ENCODE results near the gene MAPK4.
"Not testable (repeated sequence)": the region's sequence is repeated elsewhere in the genome, so short reads cannot be mapped to it uniquely, and the experiment has no call there.

MAPK4 gene

GRCh38 chr18:50573679-50574078 is 13.8 kb downstream of the MAPK4 start:
- DNase-seq (ENCODE audit: low spot score) = no peak

DNA sequence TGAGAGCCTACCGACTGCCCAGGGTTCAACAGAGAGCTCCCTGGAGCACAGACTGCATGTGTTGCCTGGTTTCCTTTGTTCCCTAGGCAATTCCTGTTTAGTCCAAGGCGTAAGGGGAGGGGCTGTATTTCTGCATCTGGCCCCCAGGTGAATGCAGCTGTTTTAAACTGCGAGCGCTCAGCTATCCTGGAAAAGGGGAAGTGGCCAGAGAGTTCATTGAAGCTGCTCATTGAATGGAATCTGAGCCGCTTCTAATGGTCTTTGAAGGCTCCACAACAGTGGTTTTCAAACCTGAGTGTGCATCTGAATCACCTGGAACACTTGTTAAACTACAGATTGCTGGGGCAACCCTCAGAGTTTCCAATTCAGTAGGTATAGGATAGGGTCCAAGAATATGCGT is 18.1 kb downstream of the MAPK4 start:
- DNase-seq (ENCODE audit: low spot score) = no peak

DNA sequence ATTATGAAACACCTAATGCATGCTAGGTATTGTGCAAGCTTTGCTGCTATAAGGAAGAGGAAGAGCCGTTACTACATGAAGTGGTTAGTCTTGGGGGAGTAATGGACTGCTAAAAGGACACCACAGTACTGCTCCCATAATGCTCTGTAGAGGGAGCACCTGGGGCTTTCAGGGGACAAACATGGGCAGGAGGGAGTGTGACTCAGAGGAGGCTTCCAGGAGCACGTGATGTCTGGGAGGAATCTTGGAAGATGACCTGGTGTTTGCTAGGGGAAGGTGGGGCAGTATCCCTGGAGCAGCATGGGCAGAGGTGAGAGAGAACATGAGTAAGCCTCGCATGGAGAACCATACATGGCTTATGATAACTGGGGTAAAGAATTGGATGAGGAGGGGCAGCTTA is 18.8 kb downstream of the MAPK4 start:
- DNase-seq (ENCODE audit: low spot score) = no peak

GRCh38 chr18:50579061-50579774 is 19.3 kb downstream of the MAPK4 start:
- DNase-seq (ENCODE audit: low spot score) = no peak

DNA sequence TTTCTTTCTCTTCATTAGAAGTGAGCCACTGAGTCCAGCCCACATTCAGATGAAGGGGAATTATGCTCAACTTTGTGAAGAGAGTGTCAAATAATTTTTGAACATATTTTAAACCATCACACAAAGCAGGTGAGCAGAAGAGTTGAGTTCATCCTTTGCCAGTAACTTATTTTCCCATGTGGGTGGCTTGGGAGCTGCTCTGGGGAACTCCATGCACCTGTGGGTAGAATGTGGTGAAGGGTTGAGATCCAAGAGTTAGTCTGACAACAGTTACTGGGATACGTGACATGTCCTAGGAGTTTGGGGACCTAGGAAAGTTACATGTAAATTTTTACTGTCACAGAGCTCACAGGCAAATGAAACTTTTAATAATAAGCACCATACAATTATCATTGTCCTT is 21.6 kb downstream of the MAPK4 start:
- DNase-seq (ENCODE audit: low spot score) = no peak

GRCh38 chr18:50582500-50582899 is 22.6 kb downstream of the MAPK4 start:
- DNase-seq (ENCODE audit: low spot score) = no peak

DNA sequence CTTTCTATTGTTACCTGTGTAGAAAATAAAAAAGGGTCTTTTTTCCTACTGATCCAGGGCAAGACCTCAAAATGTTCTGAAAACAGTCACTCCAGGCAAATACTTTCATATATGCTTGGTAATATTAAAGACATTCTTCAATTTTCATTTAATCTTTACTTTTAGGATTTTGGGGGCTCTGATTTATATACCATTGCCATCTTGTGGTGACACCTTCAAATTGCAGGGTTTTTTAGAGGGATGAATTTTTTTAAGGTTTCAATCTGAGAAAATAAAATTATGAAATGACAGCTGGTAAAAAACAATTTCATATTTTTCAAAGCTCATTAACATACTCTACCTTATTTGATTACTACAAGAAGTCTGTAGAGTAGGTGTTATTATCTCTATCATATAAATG is 26.8 kb downstream of the MAPK4 start:
- DNase-seq (ENCODE audit: low spot score) = peak; percentile 8

DNA sequence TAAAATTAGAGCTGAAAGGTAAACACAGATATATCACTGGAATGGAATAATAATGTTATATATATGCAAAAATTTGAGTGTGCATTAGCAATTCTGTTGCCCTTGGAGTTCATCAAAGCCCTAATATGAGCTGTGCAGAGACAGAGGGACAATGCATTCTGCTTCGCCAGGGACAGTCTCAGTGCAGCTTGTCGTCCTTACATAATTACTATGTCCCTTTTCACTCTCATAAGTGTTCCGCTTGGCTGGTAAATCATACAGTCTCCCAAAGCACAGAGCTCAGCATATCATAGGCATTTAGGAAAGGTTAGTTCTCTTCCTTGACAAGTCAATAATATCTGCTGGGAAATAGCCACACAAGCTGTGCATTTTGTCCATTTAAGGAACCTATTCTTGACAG is 30.7 kb downstream of the MAPK4 start:
- no peak for DNase-seq (ENCODE audit: low spot score)

GRCh38 chr18:50594012-50594411 is 34.1 kb downstream of the MAPK4 start:
- no peak for DNase-seq (ENCODE audit: low spot score)

- no peak for DNase-seq (ENCODE audit: low spot score)
Observed at GRCh38 chr18:50594942-50595341, 35.1 kb downstream of the MAPK4 start.

GRCh38 chr18:50602466-50602865 is 42.6 kb downstream of the MAPK4 start:
- DNase-seq (ENCODE audit: low spot score) = no peak

DNA sequence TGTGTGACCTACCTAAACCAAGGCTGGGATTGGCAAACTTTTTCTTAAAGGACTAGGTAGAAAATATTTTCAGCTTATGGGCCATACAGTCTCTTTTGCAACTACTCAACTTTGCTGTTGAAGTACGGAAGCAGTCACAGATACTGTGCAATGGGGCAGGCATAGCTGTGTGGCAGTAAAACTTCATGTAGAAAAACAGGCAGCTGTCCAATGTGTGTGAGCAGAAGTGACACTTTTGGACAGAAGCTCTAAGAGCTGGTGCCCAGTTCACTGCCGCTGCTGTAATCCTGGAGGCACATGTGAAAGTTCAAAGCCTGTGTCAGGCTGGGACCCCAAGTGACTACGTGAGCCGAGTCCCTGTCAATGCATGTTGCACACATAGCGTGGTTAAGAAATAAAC is 46.7 kb downstream of the MAPK4 start:
- DNase-seq (ENCODE audit: low spot score) = no peak

DNA sequence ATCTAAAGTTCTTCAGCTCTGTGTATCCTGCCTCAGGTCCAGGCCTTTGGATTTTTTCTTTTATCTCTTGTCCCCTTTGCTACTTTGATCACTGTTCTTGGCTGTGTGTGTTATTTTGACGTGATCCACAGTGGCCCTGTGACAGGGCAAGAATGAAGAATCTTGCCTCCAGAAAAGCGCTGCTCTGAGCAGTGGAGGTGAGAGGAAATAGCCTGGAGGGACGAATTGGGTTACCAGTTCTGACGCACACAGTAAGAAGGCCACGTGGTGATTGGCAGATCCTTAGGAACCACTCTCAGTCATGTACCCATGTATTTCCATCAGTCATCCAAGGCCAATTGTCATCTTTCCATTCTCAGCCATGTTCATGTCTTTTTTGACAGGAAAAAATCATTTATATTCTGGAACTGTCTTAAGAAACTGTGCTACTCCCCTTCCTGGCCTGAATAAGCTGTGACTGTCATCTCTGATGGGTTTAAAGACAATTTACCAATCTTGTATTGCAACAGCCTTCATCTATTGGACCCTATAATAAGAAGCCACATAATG is 47.6 kb downstream of the MAPK4 start:
- DNase-seq (ENCODE audit: low spot score) = no peak

DNA sequence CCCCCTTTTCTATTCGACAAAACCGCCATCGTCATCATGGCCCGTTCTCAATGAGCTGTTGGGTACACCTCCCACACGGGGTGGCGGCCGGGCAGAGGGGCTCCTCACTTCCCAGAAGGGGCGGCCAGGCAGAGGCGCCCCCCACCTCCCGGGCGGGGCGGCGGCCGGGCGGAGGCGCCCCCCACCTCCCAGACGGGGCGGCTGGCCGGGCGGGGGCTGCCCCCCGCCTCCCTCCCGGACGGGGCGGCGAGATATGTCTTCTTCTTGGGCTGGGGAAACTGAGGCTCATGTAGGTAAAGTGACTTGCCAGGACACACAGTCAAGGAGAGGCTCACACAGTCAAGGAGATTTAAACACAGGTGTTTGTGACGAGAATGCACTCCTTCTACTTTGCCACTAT is 49.3 kb downstream of the MAPK4 start:
- not testable (repeated sequence) for DNase-seq (ENCODE audit: low spot score)

DNA sequence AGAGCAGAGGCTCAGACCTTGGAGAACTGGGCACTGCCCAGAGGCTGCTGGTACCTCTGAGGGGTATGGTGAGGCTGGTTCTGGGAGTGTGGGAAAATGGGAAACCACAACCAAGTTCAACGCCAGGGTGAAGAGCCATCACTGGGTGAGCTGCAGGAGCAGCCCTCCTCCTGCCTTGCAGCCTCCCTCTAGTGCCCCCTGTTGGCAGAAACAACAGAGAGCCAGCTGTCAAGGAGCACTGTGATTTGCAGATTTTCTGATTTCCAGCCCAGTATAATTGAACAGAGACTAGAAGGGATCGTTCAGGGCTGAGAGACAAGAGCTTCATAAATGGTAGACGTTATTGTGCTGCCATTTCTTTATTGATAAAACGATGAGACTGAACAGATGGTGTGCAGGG is 50.5 kb downstream of the MAPK4 start:
- DNase-seq (ENCODE audit: low spot score) = no peak

DNA sequence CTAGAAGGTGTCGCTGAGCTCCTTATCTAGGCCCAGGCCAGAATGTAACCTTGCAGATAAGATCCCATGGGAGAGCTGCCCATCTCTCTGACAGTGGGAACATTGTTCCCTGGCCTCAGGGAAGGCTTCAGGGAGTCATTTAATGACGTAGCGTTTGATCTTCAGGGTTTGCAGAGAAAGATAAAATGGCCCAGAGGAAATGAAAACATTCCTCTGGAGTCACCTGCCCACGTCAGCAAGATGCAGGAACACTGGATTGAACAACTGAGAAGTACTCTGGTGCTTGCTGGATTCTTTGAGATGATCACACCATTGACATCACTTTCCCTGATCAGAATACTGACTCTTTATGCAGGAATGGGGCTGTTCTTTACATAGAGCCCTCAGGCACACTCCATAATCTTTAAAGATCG is 51.6 kb downstream of the MAPK4 start:
- no peak for DNase-seq (ENCODE audit: low spot score)

GRCh38 chr18:50614838-50615237 is 55.0 kb downstream of the MAPK4 start:
- DNase-seq (ENCODE audit: low spot score) = no peak

DNA sequence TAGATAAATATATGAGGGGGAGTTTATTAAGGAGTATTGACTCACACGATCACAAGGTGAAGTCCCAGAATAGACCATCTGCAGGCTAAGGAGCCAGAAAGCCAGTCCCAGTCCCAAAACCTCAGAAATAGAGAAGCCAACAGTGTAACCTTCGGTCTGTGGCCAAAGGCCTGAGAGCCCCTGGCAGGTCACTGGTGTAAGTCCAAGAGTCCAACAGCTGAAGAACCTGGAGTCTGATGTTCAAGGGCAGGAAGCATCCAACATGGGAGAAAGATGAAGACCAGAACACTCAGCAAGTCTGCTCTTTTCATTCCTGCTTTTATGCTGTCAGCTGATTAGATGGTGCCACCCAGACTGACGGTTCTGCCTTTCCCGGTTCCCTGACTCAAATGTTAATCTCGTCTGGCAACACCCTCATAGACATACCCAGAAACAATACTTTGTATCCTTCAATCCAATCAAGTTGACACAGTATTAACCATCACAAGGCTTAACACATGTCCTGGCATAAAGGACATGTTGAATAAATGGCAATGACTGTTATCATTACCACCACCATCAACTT is 56.7 kb downstream of the MAPK4 start:
- DNase-seq (ENCODE audit: low spot score) = no peak

DNA sequence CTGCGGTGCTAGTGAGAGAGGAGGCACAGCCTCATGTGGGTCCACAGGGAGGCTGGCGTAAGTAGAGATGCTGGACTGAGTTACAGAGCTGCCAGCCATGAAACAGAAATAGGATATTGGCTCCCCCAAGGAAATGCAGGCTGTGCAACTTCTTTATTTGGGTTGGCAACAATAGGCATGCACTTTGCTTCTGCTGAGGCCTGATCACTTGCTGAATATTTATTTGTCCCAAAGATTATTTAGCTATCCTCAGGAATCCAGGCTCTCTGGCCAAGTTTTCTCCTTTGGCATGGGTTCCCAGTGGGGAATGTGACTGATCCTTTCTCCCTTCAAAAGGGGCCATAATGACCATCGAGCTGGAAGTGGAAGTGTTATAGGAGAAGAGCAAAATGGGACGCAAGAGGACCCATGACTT is 60.0 kb downstream of the MAPK4 start:
- DNase-seq (ENCODE audit: low spot score) = no peak

DNA sequence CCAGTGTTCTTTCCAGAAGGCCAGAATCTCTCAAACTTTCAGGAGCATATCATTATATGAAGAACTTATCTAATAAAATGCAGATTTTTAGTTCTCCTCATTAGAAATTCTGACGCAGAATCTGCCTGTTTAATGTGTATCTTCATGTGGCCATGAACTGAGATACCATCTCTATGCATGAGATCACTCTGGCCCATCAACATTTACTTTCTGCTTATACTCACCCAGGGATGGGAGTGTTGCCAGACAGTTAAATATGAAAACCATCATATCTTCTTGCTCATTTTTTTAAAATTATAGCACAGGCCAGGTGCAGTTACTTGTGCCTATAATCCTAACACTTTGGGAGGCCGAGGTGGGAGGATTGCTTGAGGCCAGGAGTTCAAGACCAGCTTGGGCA is 60.4 kb downstream of the MAPK4 start:
- DNase-seq (ENCODE audit: low spot score) = no peak

GRCh38 chr18:50621366-50621765 is 61.5 kb downstream of the MAPK4 start:
- DNase-seq (ENCODE audit: low spot score) = no peak

DNA sequence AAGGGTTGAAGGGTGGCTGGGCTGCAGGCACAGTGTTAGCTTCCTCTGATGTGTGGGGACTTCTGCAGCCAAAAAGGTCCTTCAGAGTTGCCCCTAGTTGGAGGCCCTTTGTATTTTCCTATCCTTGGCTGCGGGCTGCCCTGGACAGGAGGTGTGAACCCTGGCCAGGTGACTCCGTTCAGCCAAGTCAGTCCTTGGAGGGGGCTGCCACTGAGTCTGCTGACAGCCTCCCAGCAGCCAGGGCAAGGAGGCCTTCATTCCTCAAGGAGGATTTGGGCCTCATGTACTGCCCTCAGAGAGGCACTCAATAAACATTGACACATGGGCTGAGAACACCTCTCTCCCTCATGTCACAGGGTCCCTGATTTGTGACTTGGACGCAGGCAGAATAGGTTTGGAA is 62.4 kb downstream of the MAPK4 start:
- no peak for DNase-seq (ENCODE audit: low spot score)

DNA sequence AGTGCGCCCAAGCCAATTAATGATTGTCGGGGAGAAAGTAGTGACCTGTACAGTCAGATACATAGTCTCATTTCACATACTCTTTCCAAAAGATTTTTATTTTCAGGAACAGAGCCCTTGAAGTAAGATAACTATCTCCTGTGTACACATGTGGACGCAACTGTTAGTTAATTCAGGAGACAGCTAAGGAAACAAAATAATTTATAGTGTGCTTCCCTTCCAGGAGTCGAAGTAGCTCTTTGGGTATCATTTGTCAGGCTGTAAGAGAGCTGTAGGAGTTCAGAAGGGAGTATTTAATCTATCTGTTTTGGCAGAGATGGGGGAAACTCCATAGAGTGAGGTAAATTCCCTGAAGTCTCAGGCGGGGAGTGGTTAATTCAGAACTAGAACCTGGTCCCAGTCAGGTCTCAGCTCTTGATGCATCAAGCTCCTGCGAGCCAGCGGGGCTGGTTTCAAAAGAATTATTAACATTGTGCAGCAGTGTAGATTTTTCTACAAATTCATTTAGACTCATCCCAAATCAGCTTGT is 63.0 kb downstream of the MAPK4 start:
- no peak for DNase-seq (ENCODE audit: low spot score)
